Measurements from ENCODE around the gene OR2A5. TPM values are rescaled to one million over a fixed set of nuclear protein-coding genes. Genes with fewer than 3 reads are reported as not detected.
"Not testable (repeated sequence)": the region's sequence is repeated elsewhere in the genome, so short reads cannot be mapped to it uniquely, and the experiment has no call there.

The OR2A5 gene
- total RNA-seq, 1 donor from 2014 or later = not detected

DNA sequence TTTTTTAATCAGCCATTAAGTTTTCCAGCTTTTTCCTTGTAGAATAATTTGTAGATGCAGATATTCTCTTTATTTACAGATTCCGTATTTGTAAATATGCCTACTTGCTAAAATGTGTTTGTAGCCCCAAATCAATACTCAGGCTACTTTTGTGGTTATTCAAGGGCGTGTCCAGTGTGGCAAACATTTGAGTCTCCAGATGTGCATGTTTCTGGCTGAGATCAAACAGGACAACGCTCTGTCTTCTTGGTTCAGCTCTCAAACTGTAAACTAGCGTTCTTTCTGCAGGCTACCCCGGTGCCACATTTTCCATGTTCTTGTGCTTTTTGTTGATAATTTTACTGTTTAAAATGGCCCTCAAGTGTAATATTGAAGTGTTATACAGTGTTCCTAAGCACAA, 16.2 kb upstream of the OR2A5 start:
- no peak for FAIRE-seq
- no peak for DNase-seq (ENCODE audit: low spot score in 2 of 2)

GRCh38 chr7:144032985-144033709, 15.6 kb upstream of the OR2A5 start:
- no peak for FAIRE-seq

GRCh38 chr7:144035385-144035784, 13.4 kb upstream of the OR2A5 start:
- no peak for FAIRE-seq
- no peak for DNase-seq (ENCODE audit: low spot score in 2 of 2)

More at GRCh38 chr7:144032985-144033709, 15.6 kb upstream of the OR2A5 start:
- no peak for DNase-seq (ENCODE audit: low spot score in 2 of 2)

- FAIRE-seq (no peak), DNase-seq (ENCODE audit: low spot score in 2 of 2) (no peak)
These were observed 12.4 kb upstream of the OR2A5 start for GRCh38 chr7:144036302-144036885.

- DNase-seq (ENCODE audit: low spot score in 2 of 2) (no peak), FAIRE-seq (no peak)
These were observed 11.2 kb upstream of the OR2A5 start for GRCh38 chr7:144037414-144038035.

DNA sequence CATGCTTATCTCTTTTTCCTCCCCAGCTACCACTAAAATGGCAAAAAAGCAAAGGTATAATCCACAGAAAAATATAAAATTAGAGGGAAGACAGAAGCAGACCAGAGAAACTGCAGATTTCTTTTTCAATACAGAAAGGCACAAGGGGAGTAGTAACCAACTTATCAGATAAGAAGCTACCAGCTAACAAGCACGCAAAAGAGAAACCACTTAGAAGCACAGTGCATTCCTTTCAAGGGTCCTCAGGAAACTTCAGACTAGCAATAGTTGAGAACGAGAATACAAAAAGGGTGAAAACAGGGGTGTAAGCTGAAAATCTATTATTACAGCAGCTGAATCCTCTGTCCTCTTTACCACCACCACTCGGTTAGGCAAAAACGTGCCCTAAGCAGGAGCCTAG, 9.9 kb upstream of the OR2A5 start:
- FAIRE-seq = no peak

DNA sequence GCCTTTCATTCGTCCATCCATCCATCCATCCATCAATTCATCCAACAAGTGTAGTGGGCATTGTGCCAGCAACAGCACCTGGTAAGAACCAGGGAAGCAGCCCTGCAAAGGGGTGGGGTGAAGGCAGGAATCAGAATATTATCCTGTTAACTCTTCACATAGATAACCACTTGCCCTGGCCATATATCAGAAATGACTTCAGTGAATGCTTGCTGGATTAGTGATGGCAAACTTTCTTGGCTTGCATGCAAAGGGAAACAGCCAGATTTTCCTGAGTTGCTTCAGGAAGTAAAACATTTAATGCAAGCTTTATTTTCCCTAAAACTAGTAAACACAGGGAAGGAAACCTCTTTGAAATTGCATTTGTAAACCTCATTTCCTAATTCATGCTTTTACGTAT, 743 bp downstream of the OR2A5 start:
- DNase-seq (ENCODE audit: low spot score in 2 of 2) = no peak
- FAIRE-seq = no peak

More for the DNA sequence above, 9.9 kb upstream of the OR2A5 start:
- DNase-seq (ENCODE audit: low spot score in 2 of 2) = no peak

GRCh38 chr7:144050093-144050492, 1.3 kb downstream of the OR2A5 start:
- DNase-seq (ENCODE audit: low spot score in 2 of 2) = no peak
- FAIRE-seq = no peak

DNA sequence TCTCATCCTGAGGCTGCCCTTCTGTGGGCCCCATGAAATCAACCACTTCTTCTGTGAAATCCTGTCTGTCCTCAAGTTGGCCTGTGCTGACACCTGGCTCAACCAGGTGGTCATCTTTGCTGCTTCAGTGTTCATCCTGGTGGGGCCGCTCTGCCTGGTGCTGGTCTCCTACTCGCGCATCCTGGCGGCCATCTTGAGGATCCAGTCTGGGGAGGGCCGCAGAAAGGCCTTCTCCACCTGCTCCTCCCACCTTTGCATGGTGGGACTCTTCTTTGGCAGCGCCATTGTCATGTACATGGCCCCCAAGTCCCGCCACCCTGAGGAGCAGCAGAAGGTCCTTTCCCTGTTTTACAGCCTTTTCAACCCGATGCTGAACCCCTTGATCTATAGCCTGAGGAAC, 2.1 kb downstream of the OR2A5 start:
- not testable (repeated sequence) for FAIRE-seq; DNase-seq (ENCODE audit: low spot score in 2 of 2)

DNA sequence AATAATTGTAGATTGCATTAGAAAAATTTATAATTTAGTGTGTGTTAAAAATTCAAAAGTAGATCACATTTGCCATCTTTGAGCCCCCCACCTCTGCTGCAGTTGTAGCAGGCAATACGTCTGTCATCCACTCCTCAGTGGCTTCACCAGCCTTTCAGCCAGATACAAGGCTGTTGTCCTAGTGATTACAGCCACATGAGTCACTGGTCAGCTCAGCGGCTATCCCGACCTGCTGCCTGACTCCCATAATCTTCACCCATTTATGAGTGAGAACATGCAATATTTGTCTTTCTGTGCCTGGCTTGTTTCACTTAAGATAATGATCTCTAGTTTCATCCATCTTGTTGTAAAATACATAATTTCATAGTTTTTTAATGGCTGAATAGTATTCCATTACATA, 9.2 kb downstream of the OR2A5 start:
- no peak for FAIRE-seq
- DNase-seq (ENCODE audit: low spot score in 2 of 2) = no peak

DNA sequence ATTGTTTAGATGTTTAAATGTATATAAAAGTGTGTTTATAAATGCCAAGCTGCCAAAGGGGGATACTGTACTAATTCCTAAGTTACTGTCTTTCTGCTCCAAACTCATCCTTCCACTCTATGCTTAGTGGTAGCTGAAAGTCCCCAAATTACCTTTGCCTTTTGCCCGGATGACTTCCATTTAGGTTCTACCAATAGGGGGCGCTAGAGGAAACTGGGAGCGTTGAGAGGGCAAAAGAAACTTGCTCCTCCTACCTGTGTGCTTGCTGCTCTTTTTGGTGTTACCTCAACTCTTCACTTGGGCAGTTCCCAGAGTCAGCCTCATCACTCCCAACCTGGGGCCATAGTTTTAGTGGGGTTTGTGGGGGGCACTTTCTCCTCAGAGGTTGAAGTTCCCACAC, 15.0 kb downstream of the OR2A5 start:
- FAIRE-seq (no peak), DNase-seq (ENCODE audit: low spot score in 2 of 2) (no peak)

- DNase-seq (ENCODE audit: low spot score in 2 of 2) = no peak
- FAIRE-seq = no peak
These were observed 20.8 kb downstream of the OR2A5 start, which contains the start of gene OR2A25 for GRCh38 chr7:144069511-144069910. Gene OR2A25, plus strand, starts transcription at chr7:144069811. Its CDS starts 4,409 bp downstream, at chr7:144074220.

GRCh38 chr7:144069953-144070352, 21.2 kb downstream of the OR2A5 start:
- DNase-seq (ENCODE audit: low spot score in 2 of 2) (no peak), FAIRE-seq (no peak)

DNA sequence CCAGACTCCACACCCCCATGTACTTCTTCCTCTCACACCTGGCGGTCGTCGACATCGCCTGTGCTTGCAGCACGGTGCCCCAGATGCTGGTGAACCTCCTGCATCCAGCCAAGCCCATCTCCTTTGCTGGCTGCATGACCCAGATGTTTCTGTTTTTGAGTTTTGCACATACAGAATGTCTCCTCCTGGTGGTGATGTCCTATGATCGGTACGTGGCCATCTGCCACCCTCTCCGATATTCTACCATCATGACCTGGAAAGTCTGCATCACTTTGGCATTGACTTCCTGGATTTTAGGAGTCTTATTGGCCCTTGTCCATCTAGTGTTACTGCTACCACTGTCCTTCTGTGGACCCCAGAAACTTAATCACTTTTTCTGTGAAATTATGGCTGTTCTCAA, 25.6 kb downstream of the OR2A5 start:
- FAIRE-seq (no peak), DNase-seq (ENCODE audit: low spot score in 2 of 2) (no peak)

- FAIRE-seq = no peak
These were observed 37.2 kb downstream of the OR2A5 start, which contains the start of gene OR2A12 for GRCh38 chr7:144085978-144086377. Gene OR2A12, plus strand, starts transcription at chr7:144086278. Its CDS starts 8,830 bp downstream, at chr7:144095108.

GRCh38 chr7:144086730-144087129, 38.0 kb downstream of the OR2A5 start:
- FAIRE-seq = no peak
- no peak for DNase-seq (ENCODE audit: low spot score in 2 of 2)

More at GRCh38 chr7:144085978-144086377, 37.2 kb downstream of the OR2A5 start, which contains the start of gene OR2A12:
- no peak for DNase-seq (ENCODE audit: low spot score in 2 of 2)

GRCh38 chr7:144087230-144087629, 38.5 kb downstream of the OR2A5 start:
- FAIRE-seq = no peak
- no peak for DNase-seq (ENCODE audit: low spot score in 2 of 2)

DNA sequence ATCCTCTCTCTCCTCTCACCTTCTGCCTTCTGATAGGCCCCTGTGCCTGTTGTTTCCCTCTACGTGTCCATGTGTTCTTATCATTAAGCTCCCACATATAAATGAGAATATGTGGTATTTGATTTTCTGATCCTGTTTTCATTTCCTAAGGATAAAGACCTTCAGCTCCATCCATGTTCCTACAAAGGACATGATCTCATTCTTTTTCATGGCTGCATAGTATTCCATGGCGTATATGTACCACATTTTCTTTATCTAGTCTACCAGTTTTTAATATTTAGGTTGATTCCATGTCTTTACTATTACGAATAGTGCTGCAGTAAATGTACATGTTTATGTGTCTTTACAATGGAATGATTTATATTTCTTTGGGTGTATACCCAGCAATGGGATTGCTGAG, 41.9 kb downstream of the OR2A5 start:
- DNase-seq (ENCODE audit: low spot score in 2 of 2) (no peak), FAIRE-seq (no peak)

DNA sequence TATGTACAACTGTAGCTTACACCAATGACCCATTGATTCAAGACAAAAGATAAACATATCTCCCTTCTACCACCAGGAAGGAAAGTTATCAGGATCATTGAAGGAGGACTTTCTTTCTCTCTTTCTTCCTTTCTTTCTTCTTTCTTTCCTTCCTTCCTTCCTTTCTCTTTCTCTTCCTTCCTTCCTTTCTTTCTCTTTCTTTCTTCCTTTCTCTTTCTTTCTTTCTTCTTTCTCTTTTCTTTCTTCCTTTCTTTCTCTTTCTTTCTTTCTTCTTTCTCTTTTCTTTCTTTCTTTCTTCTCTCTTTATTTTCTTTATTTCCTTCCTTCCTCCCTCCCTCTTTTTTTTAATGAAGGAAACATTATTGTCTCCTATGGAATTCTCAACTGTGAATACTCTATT, 50.0 kb downstream of the OR2A5 start:
- no peak for DNase-seq (ENCODE audit: low spot score in 2 of 2)
- no peak for FAIRE-seq

GRCh38 chr7:144100607-144101006, 51.9 kb downstream of the OR2A5 start:
- no peak for DNase-seq (ENCODE audit: low spot score in 2 of 2)
- no peak for FAIRE-seq

DNA sequence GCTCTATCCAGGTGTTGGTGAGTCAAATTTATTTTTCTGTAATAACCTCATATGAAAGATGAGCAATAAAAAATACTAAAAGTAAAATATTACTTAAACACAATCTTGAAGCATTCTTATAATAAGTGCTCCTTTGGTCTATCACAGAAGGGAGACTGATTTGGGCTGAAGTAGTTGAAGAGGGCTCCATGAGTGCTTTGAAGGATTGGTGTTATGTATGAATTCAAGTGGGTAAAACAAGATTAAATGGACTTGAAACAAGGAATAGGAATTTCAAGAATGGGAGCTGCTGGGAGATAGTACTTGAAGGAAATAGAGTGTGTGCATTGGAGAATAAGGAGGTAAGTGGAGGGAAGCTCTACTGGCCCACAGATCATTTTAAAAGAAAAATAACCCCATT, 53.3 kb downstream of the OR2A5 start:
- DNase-seq (ENCODE audit: low spot score in 2 of 2) (no peak), FAIRE-seq (no peak)

DNA sequence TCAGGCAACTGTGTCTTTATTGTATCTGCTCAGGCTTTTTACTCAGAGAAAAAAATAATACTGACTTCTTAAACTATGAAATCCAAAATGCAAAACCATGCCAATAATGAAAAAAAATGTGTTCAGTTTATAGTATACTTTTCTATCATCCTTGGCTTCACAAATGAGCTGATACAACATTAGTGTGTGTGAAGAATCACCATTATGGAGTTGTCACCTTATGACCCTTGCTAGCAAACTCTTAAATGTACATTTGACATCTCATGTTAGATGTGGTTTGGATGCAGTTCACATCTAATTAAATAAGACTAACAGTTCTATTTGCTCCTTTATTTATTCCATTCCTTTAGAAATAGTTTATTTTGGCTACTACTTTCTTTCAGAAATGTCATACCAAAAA, 56.5 kb downstream of the OR2A5 start:
- no peak for DNase-seq (ENCODE audit: low spot score in 2 of 2)

More for the DNA sequence above, 56.5 kb downstream of the OR2A5 start:
- FAIRE-seq = no peak
